ENCODE data around the gene IL25.

IL25 gene

GRCh38 chr14:23354990-23355389 is 17.6 kb upstream of the IL25 start:
- DNase-seq, result no peak

GRCh38 chr14:23355871-23356435 is 16.7 kb upstream of the IL25 start:
- no peak for DNase-seq

- no peak for DNase-seq
Observed at GRCh38 chr14:23356662-23357061, 15.9 kb upstream of the IL25 start.

- DNase-seq, result no peak
Observed at GRCh38 chr14:23357261-23357660, 15.3 kb upstream of the IL25 start.

GRCh38 chr14:23358042-23358441 is 14.6 kb upstream of the IL25 start:
- no peak for DNase-seq

- DNase-seq, result no peak
Observed at GRCh38 chr14:23358553-23359166, 13.9 kb upstream of the IL25 start.

GRCh38 chr14:23359167-23359626 is 13.4 kb upstream of the IL25 start:
- no peak for DNase-seq

GRCh38 chr14:23359722-23360447 is 12.7 kb upstream of the IL25 start:
- no peak for DNase-seq

GRCh38 chr14:23360496-23360895 is 12.1 kb upstream of the IL25 start:
- no peak for DNase-seq

GRCh38 chr14:23361320-23361719 is 11.3 kb upstream of the IL25 start:
- no peak for DNase-seq

- no peak for DNase-seq
Observed at GRCh38 chr14:23361763-23362162, 10.8 kb upstream of the IL25 start.

- no peak for DNase-seq
Observed at GRCh38 chr14:23362200-23362599, 10.4 kb upstream of the IL25 start.

GRCh38 chr14:23364164-23365035 is 8.2 kb upstream of the IL25 start:
- no peak for DNase-seq

GRCh38 chr14:23365036-23365731 is 7.4 kb upstream of the IL25 start, which contains the start of gene EFS:
EFS (minus strand) TSS chr14:23365172; CDS start chr14:23365025, 147 bp downstream.
- DNase-seq, result no peak

GRCh38 chr14:23365732-23366425 is 6.7 kb upstream of the IL25 start:
- no peak for DNase-seq

GRCh38 chr14:23366426-23366921 is 6.1 kb upstream of the IL25 start:
- no peak for DNase-seq

GRCh38 chr14:23370221-23370620 is 2.4 kb upstream of the IL25 start:
- no peak for DNase-seq

GRCh38 chr14:23371865-23372264 is 744 bp upstream of the IL25 start:
- no peak for DNase-seq

GRCh38 chr14:23373041-23373440 is 432 bp downstream of the IL25 start:
- no peak for DNase-seq

- DNase-seq, result no peak
Observed at GRCh38 chr14:23375527-23376251, 3.1 kb downstream of the IL25 start.
